Activated CD4-positive, CD25-positive, alpha-beta regulatory T cell treated with anti-CD3 and anti-CD28 coated beads, Interleukin-2, amount 50 U/mL, for 72 hours (primary cell): Measurements from ENCODE around the gene CD300LD.
A peak's percentile ranks its signal among the peaks of the same experiment; 100 is the strongest.

Experiments
- DNase-seq: peaks from one replicate; pipeline ENCODE4 v3.0.0; 2021

CD300LD gene

GRCh38 chr17:74542727-74543383 lies 49.2 kb downstream of the CD300LD start:
- DNase-seq, result no peak

- no peak for DNase-seq
These were observed 49.9 kb downstream of the CD300LD start for GRCh38 chr17:74542166-74542565.

DNA sequence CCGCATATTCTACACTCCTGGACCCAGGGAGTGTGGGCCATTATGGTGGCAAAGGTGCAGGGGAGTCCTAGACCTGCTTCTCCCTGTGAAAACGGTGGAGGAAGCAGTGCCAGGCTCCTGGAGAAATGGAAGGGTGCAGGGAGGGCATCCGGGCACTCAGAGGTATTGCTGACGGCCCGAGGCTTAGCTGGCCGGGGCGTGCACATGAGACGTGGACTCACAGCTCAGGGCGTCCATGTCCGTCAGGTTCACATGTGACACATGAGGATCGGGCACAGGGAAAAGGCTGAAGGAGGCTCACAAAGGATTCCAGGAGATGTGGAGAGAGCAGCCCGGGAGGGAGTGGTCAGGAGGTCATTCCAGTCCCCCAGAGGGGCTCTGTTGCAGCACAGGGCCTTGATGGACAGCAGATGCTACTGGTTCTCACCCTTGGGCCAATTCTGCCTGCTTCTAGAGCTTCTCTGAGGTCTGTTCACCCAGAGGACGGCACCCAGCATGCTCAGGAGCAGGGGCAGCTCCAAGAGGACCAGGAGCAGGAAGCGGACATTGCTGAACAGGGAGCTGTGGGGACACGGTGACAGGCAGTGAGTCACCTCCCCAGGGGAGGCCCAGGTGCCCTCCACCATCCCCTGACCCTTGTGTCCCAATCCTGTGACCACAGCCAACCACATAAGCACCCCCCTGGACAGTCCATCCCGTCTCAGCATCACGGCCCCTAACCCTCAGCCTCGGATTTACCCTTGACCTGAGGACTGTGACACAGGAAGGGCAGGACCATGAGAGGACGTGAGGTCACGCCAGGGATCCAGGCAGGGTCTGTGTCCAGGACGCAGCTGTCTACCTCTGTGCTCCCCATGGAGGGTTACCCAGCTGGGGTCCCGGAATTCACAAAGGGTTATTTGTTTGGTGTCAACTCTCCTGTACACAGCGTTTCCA lies 50.6 kb downstream of the CD300LD start:
- no peak for DNase-seq

DNA sequence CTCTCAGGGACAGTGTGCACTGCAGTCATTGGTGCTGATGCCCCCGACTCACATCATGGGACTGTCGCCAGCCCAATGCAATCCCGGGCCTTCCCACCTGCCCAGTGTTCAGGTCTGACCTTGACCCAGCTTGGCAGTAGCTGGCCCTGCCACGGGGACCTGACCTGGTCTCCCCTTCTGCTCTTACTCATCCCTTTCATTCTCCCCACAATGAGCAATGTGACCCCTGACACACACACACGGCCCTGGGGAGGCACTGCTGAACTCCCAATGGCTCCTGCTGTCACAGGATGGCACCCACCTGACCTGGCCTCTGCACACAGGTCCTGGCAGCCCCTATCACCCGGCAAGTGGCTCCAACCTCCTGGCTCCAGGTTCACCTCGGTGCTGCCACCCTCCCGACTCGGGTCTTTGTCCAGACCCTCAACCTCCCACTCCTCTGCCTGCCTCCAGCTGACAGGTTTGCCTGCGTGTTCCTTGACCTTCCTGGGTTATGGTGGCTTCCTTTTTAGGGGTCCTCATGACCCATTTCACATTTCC lies 52.7 kb downstream of the CD300LD start:
- no peak for DNase-seq

DNA sequence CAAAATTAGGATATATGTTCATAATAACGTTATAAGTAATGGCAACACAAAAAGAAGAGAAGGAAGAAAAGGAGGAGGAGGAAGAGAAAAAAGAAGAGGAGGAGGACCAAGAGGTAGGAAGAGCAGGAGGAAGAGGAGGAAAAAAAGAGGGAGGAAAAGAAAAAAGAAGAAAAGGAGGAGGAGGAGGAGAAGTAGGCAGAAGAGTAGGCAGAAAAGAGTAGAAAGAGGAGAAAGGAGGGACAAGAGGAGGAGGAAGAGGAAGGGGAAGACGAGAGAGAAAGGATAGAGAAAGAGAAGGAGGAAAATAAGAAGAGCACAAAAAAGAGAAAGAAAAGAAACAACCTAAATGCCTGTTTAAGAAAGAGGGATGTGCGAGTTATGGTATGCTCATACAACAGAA lies 55.2 kb downstream of the CD300LD start:
- DNase-seq, result no peak

DNA sequence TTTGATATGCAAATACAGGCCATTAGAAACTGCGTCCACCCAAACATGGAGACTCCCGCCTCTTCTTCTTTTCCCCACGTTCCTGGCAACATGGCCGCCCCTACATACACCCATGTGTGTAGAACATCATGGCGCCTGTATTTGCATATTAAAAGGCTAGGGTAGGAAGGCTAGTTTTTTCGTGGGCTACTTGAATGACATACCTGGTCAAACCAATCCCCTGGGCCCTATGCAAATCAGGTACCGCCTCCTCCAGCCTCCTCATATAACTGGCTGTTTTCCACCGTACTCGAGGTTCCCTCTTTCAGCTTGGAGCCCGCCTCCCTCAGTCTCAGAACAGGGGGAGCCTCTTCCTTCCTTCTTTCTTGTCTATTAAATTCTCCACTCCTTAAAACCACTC lies 60.0 kb downstream of the CD300LD start:
- DNase-seq, result peak; percentile 25

- DNase-seq, result no peak
These were observed 60.8 kb downstream of the CD300LD start, which contains the start of gene CD300LB for GRCh38 chr17:74531231-74531761. CD300LB (minus strand) TSS chr17:74531475; CDS start chr17:74531350, 125 bp downstream.

GRCh38 chr17:74530831-74531150 lies 61.3 kb downstream of the CD300LD start:
- no peak for DNase-seq
